Measurements from ENCODE around the gene NIPAL1.

NIPAL1 gene

GRCh38 chr4:48024522-48024921 is 8.0 kb downstream of the NIPAL1 start:
- no peak for FAIRE-seq

GRCh38 chr4:48025005-48025404 is 8.4 kb downstream of the NIPAL1 start:
- DNase-seq (ENCODE audit: insufficient read length, low spot score) (no peak), FAIRE-seq (no peak)

More at GRCh38 chr4:48024522-48024921, 8.0 kb downstream of the NIPAL1 start:
- DNase-seq (ENCODE audit: insufficient read length, low spot score), result no peak

GRCh38 chr4:48027653-48028052 is 11.1 kb downstream of the NIPAL1 start:
- FAIRE-seq, result no peak
- no peak for DNase-seq (ENCODE audit: insufficient read length, low spot score)

GRCh38 chr4:48028696-48029095 is 12.1 kb downstream of the NIPAL1 start:
- DNase-seq (ENCODE audit: insufficient read length, low spot score), result no peak
- no peak for FAIRE-seq

- DNase-seq (ENCODE audit: insufficient read length, low spot score) (no peak), FAIRE-seq (no peak)
Measured at GRCh38 chr4:48030470-48030869, 13.9 kb downstream of the NIPAL1 start.

GRCh38 chr4:48031802-48032525 is 15.4 kb downstream of the NIPAL1 start:
- FAIRE-seq (no peak), DNase-seq (ENCODE audit: insufficient read length, low spot score) (no peak)

- FAIRE-seq (peak; percentile 63), DNase-seq (ENCODE audit: insufficient read length, low spot score) (no peak)
Measured at GRCh38 chr4:48032721-48033120, 16.1 kb downstream of the NIPAL1 start.

GRCh38 chr4:48033412-48033811 is 16.8 kb downstream of the NIPAL1 start:
- DNase-seq (ENCODE audit: insufficient read length, low spot score), result no peak
- FAIRE-seq, result no peak

GRCh38 chr4:48033825-48034413 is 17.3 kb downstream of the NIPAL1 start:
- FAIRE-seq (peak; percentile 71), DNase-seq (ENCODE audit: insufficient read length, low spot score) (no peak)

- DNase-seq (ENCODE audit: insufficient read length, low spot score) (no peak), FAIRE-seq (no peak)
Measured at GRCh38 chr4:48035952-48036351, 19.4 kb downstream of the NIPAL1 start.

- FAIRE-seq (peak; percentile 69), DNase-seq (ENCODE audit: insufficient read length, low spot score) (no peak)
Measured at GRCh38 chr4:48037117-48037462, 20.5 kb downstream of the NIPAL1 start.

- no peak for FAIRE-seq
- no peak for DNase-seq (ENCODE audit: insufficient read length, low spot score)
Measured at GRCh38 chr4:48038666-48039065, 22.1 kb downstream of the NIPAL1 start.

- no peak for DNase-seq (ENCODE audit: insufficient read length, low spot score)
- FAIRE-seq, result no peak
Measured at GRCh38 chr4:48039561-48039960, 23.0 kb downstream of the NIPAL1 start.

- FAIRE-seq (no peak), DNase-seq (ENCODE audit: insufficient read length, low spot score) (no peak)
Measured at GRCh38 chr4:48041535-48042137, 25.1 kb downstream of the NIPAL1 start.

GRCh38 chr4:48042979-48043461 is 26.4 kb downstream of the NIPAL1 start:
- DNase-seq (ENCODE audit: insufficient read length, low spot score) (no peak), FAIRE-seq (peak; percentile 96)

- DNase-seq (ENCODE audit: insufficient read length, low spot score) (no peak), FAIRE-seq (no peak)
Measured at GRCh38 chr4:48043504-48043903, 26.9 kb downstream of the NIPAL1 start.

- FAIRE-seq (peak; percentile 35), DNase-seq (ENCODE audit: insufficient read length, low spot score) (no peak)
Measured at GRCh38 chr4:48044298-48044697, 27.7 kb downstream of the NIPAL1 start.

- FAIRE-seq (peak; percentile 40), DNase-seq (ENCODE audit: insufficient read length, low spot score) (no peak)
Measured at GRCh38 chr4:48046059-48046458, 29.5 kb downstream of the NIPAL1 start.

GRCh38 chr4:48047421-48047844 is 30.9 kb downstream of the NIPAL1 start:
- peak; percentile 96 for FAIRE-seq

GRCh38 chr4:48047896-48048295 is 31.3 kb downstream of the NIPAL1 start:
- FAIRE-seq, result peak; percentile 51
- no peak for DNase-seq (ENCODE audit: insufficient read length, low spot score)

More at GRCh38 chr4:48047421-48047844, 30.9 kb downstream of the NIPAL1 start:
- peak; percentile 26 for DNase-seq (ENCODE audit: insufficient read length, low spot score)

- DNase-seq (ENCODE audit: insufficient read length, low spot score), result no peak
- no peak for FAIRE-seq
Measured at GRCh38 chr4:48049483-48049882, 32.9 kb downstream of the NIPAL1 start.

- DNase-seq (ENCODE audit: insufficient read length, low spot score) (no peak), FAIRE-seq (no peak)
Measured at GRCh38 chr4:48051078-48051477, 34.5 kb downstream of the NIPAL1 start.

All from GM19239 (cell line).